Brain pericyte (primary cell): ENCODE measurements around the gene SRRM2.

Experiments used
- DNase-seq: peaks from one replicate; pipeline ENCODE4 v3.0.0-alpha.2; 2012; ENCODE audit warnings: low read depth, low spot score

SRRM2 gene

GRCh38 chr16:2819939-2820835 lies 67.7 kb downstream of the SRRM2 start:
- no peak for DNase-seq
